Neural crest cell (in vitro differentiated cells): ENCODE measurements around the gene GOLGA6C. TPM values are rescaled to one million over a fixed set of nuclear protein-coding genes. Genes with fewer than 3 reads are reported as not detected.
A peak's percentile ranks its signal among the peaks of the same experiment; 100 is the strongest.
"Not testable (repeated sequence)": the region's sequence is repeated elsewhere in the genome, so short reads cannot be mapped to it uniquely, and the experiment has no call there.

Experiments used
- DNase-seq: peaks from one replicate; pipeline ENCODE4 v3.0.0; 2021; ENCODE audit warnings: low read depth, mixed read lengths, low spot score
- H3K27ac Mint-ChIP-seq: one replicate; pipeline ENCODE4 v1.8.0; 2021; ENCODE audit warnings: mild to moderate bottlenecking, mixed read lengths; ENCODE audit not compliant: unreplicated experiment
- H3K27me3 Mint-ChIP-seq: 2 replicates; pipeline ENCODE4 v1.8.0; 2021; ENCODE audit warnings: low read depth, mild to moderate bottlenecking, mixed read lengths
- H3K36me3 Mint-ChIP-seq: 2 replicates; pipeline ENCODE4 v1.8.0; 2021; ENCODE audit warnings: low read depth, mild to moderate bottlenecking, mixed read lengths
- H3K4me1 Mint-ChIP-seq: 2 replicates; pipeline ENCODE4 v1.8.0; 2021; ENCODE audit warnings: mixed read lengths
- H3K4me3 Mint-ChIP-seq: one replicate; pipeline ENCODE4 v1.8.0; 2021; ENCODE audit warnings: mild to moderate bottlenecking, mixed read lengths
- H3K9me3 Mint-ChIP-seq: 2 replicates; pipeline ENCODE4 v1.8.0; 2021; ENCODE audit warnings: mixed read lengths
- CTCF ChIP-seq: fragments of 200-600 bp; sonication (generic); conservative IDR thresholded peaks from 2 replicates; pipeline ENCODE4 v1.5.0; 2021; ENCODE audit warnings: antibody characterized with exemption, mild to moderate bottlenecking
- total RNA-seq: library from RNA; stranded (reverse); gene quantifications from 2 replicates; pipeline ENCODE4 v1.2.1, GENCODE V29; 2021

The GOLGA6C gene
- total RNA-seq, 1 donor from 2014 or later, result 0.12 TPM

GRCh38 chr15:75307778-75308390 is 49.8 kb downstream of the GOLGA6C start:
- no peaks in the 10 kb centered on the region for H3K36me3 Mint-ChIP-seq
- no peak overlapping the region for H3K27ac Mint-ChIP-seq
- no peak overlapping the region for H3K4me3 Mint-ChIP-seq
- TF ChIP-seq CTCF, result peak; percentile 65
- H3K27me3 Mint-ChIP-seq, result peaks cover 60% of the 10 kb centered on the region
- DNase-seq, result peak; percentile 25
- peaks cover 10% of the 10 kb centered on the region for H3K4me1 Mint-ChIP-seq
- H3K9me3 Mint-ChIP-seq, result no peaks in the 10 kb centered on the region

- DNase-seq, result no peak
- H3K4me1 Mint-ChIP-seq, result peaks cover 10% of the 10 kb centered on the region
- TF ChIP-seq CTCF, result no peak
- H3K4me3 Mint-ChIP-seq, result no peak overlapping the region
- no peaks in the 10 kb centered on the region for H3K36me3 Mint-ChIP-seq
- no peak overlapping the region for H3K27ac Mint-ChIP-seq
- no peaks in the 10 kb centered on the region for H3K9me3 Mint-ChIP-seq
- peaks cover 49% of the 10 kb centered on the region for H3K27me3 Mint-ChIP-seq
Measured at GRCh38 chr15:75309711-75310110, 51.6 kb downstream of the GOLGA6C start.

GRCh38 chr15:75312548-75312947 is 54.4 kb downstream of the GOLGA6C start:
- not testable (repeated sequence) for H3K36me3 Mint-ChIP-seq, H3K27ac Mint-ChIP-seq, H3K4me1 Mint-ChIP-seq, DNase-seq, H3K4me3 Mint-ChIP-seq, H3K9me3 Mint-ChIP-seq
- H3K27me3 Mint-ChIP-seq, result peaks cover 35% of the 10 kb centered on the region

- Mint-ChIP-seq H3K4me3 (no peak overlapping the region), H3K9me3 (no peaks in the 10 kb centered on the region), H3K36me3 (no peaks in the 10 kb centered on the region), H3K27ac (peak overlapping the region; percentile 24), H3K4me1 (no peaks in the 10 kb centered on the region), H3K27me3 (peaks cover 27% of the 10 kb centered on the region)
- TF ChIP-seq CTCF, result no peak
- DNase-seq, result no peak
Measured at GRCh38 chr15:75313116-75313845, 55.1 kb downstream of the GOLGA6C start.

GRCh38 chr15:75314552-75315290 is 56.6 kb downstream of the GOLGA6C start:
- no peak for DNase-seq
- no peak for TF ChIP-seq CTCF
- H3K4me1 Mint-ChIP-seq, result no peaks in the 10 kb centered on the region
- peaks cover 18% of the 10 kb centered on the region for H3K27me3 Mint-ChIP-seq
- no peaks in the 10 kb centered on the region for H3K36me3 Mint-ChIP-seq
- no peak overlapping the region for H3K27ac Mint-ChIP-seq
- no peaks in the 10 kb centered on the region for H3K9me3 Mint-ChIP-seq
- no peak overlapping the region for H3K4me3 Mint-ChIP-seq

GRCh38 chr15:75319231-75319897 is 61.2 kb downstream of the GOLGA6C start:
- DNase-seq, H3K4me1 Mint-ChIP-seq, H3K9me3 Mint-ChIP-seq, H3K4me3 Mint-ChIP-seq, H3K27ac Mint-ChIP-seq, H3K36me3 Mint-ChIP-seq: not testable (repeated sequence)
- peaks cover 16% of the 10 kb centered on the region for H3K27me3 Mint-ChIP-seq

Other genes starting within 250 kb of the GOLGA6C start
- 16.5 and 18.1 TPM in 2 replicates for gene PPCDC, start 234.7 kb upstream of the GOLGA6C start, total RNA-seq
- 23.8 and 29.5 TPM in 2 replicates for gene C15orf39, start 56.5 kb upstream of the GOLGA6C start, total RNA-seq
- not detected in 2 replicates for gene GOLGA6D, start 24.5 kb downstream of the GOLGA6C start, total RNA-seq
- 156 and 161 TPM in 2 replicates for gene COMMD4, start 77.7 kb downstream of the GOLGA6C start, total RNA-seq
- 18.4 and 20.4 TPM in 2 replicates for gene NEIL1, start 88.7 kb downstream of the GOLGA6C start, total RNA-seq
- gene MAN2C1, start 110.3 kb downstream of the GOLGA6C start, total RNA-seq, result 209 and 222 TPM in 2 replicates
- 92.2 and 97.4 TPM in 2 replicates for gene SIN3A, start 193.4 kb downstream of the GOLGA6C start, total RNA-seq